Gastrocnemius medialis (tissue), 4 donors: Measurements from ENCODE around the gene CNR2.

Experiments used
- POLR2A ChIP-seq, 2 donors: fragments of 450-650 bp; IDR thresholded peaks; one replicate each; pipeline ENCODE4 v1.6.1; 2017; ENCODE audit warnings: antibody characterized with exemption in 2 of 2, mild to moderate bottlenecking in 2 of 2, moderate library complexity in 2 of 2
- TF ChIP-seq, protein P1 (sequence below), 5 experiments: fragments of 450-650 bp in 3 of 5; fragments of 200-600 bp in 2 of 5; sonication (generic) in 2 of 5; IDR thresholded peaks in 4 of 5; conservative IDR thresholded peaks in 1 of 5; 1 replicate in 4 of 5; 2 replicates in 1 of 5; pipeline ENCODE4 v1.5.1; 2016 to 2019; ENCODE audit warnings: antibody characterized with exemption in 5 of 5, mild to moderate bottlenecking in 3 of 5, moderate library complexity in 3 of 5

- TF ChIP-seq, protein P1, sequence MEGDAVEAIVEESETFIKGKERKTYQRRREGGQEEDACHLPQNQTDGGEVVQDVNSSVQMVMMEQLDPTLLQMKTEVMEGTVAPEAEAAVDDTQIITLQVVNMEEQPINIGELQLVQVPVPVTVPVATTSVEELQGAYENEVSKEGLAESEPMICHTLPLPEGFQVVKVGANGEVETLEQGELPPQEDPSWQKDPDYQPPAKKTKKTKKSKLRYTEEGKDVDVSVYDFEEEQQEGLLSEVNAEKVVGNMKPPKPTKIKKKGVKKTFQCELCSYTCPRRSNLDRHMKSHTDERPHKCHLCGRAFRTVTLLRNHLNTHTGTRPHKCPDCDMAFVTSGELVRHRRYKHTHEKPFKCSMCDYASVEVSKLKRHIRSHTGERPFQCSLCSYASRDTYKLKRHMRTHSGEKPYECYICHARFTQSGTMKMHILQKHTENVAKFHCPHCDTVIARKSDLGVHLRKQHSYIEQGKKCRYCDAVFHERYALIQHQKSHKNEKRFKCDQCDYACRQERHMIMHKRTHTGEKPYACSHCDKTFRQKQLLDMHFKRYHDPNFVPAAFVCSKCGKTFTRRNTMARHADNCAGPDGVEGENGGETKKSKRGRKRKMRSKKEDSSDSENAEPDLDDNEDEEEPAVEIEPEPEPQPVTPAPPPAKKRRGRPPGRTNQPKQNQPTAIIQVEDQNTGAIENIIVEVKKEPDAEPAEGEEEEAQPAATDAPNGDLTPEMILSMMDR (IDR thresholded peaks at IDR 0.05 in 4 of 5, conservative IDR thresholded peaks at IDR 0.05 in 1 of 5) = no peak
- no peak for TF ChIP-seq POLR2A (IDR thresholded peaks at IDR 0.05)
These were observed 10.7 kb upstream of the CNR2 start for GRCh38 chr1:23923592-23924499.
